H54 (cell line): ENCODE data around the gene FBXO10.
"Not testable (repeated sequence)": the region's sequence is repeated elsewhere in the genome, so short reads cannot be mapped to it uniquely, and the experiment has no call there.

Experiments
- DNase-seq: peaks from one replicate; pipeline ENCODE4 v3.0.0; 2011; ENCODE audit warnings: low spot score, mixed read lengths; ENCODE audit not compliant: insufficient read length
- FAIRE-seq: peaks from 3 replicates; lab custom pipeline; 2011; peaks lifted over from hg19 to GRCh38; lab: Jason Lieb, UNC
- POLR2A ChIP-seq: IDR thresholded peaks from 2 replicates; pipeline ENCODE4 v1.6.1; 2011; ENCODE audit warnings: low read depth, mild to moderate bottlenecking, low read length

FBXO10 gene

GRCh38 chr9:37611014-37611413 is 34.8 kb upstream of the FBXO10 start:
- FAIRE-seq = no peak
- no peak for TF ChIP-seq POLR2A
- DNase-seq = no peak

GRCh38 chr9:37609735-37610397 is 33.7 kb upstream of the FBXO10 start:
- FAIRE-seq = no peak
- DNase-seq = no peak
- no peak for TF ChIP-seq POLR2A

- TF ChIP-seq POLR2A = no peak
- FAIRE-seq (no peak), DNase-seq (no peak)
Measured at GRCh38 chr9:37608250-37608649, 32.1 kb upstream of the FBXO10 start.

GRCh38 chr9:37604296-37604695 is 28.1 kb upstream of the FBXO10 start:
- FAIRE-seq (no peak), DNase-seq (no peak)
- no peak for TF ChIP-seq POLR2A

GRCh38 chr9:37602817-37603216 is 26.6 kb upstream of the FBXO10 start:
- TF ChIP-seq POLR2A = no peak
- no peak for DNase-seq
- no peak for FAIRE-seq

GRCh38 chr9:37602061-37602460 is 25.9 kb upstream of the FBXO10 start:
- DNase-seq, FAIRE-seq: not testable (repeated sequence)

- DNase-seq (no peak), FAIRE-seq (no peak)
- no peak for TF ChIP-seq POLR2A
Measured at GRCh38 chr9:37596504-37596903, 20.3 kb upstream of the FBXO10 start.

GRCh38 chr9:37593883-37594448 is 17.8 kb upstream of the FBXO10 start:
- no peak for DNase-seq
- TF ChIP-seq POLR2A = no peak
- FAIRE-seq = no peak

GRCh38 chr9:37592108-37592951 is 16.1 kb upstream of the FBXO10 start, which contains the start of gene TOMM5:
TOMM5 (minus strand) TSS chr9:37592597; CDS start chr9:37592532, 65 bp downstream.
- TF ChIP-seq POLR2A = peak; percentile 95
- FAIRE-seq = peak; percentile 77
- DNase-seq = peak; percentile 53

GRCh38 chr9:37587521-37587920 is 11.3 kb upstream of the FBXO10 start:
- no peak for FAIRE-seq
- no peak for TF ChIP-seq POLR2A
- DNase-seq = no peak

GRCh38 chr9:37583522-37584121 is 7.4 kb upstream of the FBXO10 start:
- no peak for DNase-seq
- no peak for FAIRE-seq
- no peak for TF ChIP-seq POLR2A

GRCh38 chr9:37582548-37583157 is 6.5 kb upstream of the FBXO10 start:
- TF ChIP-seq POLR2A = no peak
- DNase-seq (no peak), FAIRE-seq (peak; percentile 48)

- DNase-seq (no peak), FAIRE-seq (no peak)
- TF ChIP-seq POLR2A = no peak
Measured at GRCh38 chr9:37575511-37575914, 667 bp downstream of the FBXO10 start.
